ENCODE results near the gene SREBF2. TPM values are rescaled to one million over a fixed set of nuclear protein-coding genes. Genes with fewer than 3 reads are reported as not detected.
A peak's percentile ranks its signal among the peaks of the same experiment; 100 is the strongest.

SREBF2 gene
- total and polyA plus RNA-seq, 2 donors (not counting 1 experiment from before 2014, with no cell fraction given) = 116 to 287 TPM

DNA sequence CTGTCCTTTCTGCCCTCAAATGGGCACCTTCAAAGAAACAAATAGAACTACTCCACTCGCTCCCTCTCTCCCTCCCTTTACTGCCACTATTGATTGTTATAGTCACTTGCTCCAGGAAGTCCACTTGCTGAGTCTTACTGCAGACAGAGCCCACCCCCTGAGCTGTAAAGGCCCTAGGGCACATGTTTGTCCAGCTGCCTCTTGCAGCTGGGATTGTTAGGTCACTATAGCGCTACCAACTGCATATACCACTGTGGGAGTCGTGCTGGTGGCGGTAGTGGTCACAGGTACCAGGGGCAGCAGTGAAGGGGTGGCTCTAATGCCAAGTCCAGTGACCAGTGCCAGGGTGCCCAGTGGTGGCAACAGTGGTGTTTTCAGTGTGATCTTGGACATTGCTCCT lies 4.4 kb upstream of the SREBF2 start:
- ATAC-seq (ENCODE audit: low read depth) (no peak), DNase-seq (no peak)
- H3K9me3 Mint-ChIP-seq (ENCODE audit: insufficient read depth) = no peaks in the 10 kb centered on the region
- H3K4me3 Mint-ChIP-seq = no peak overlapping the region
- Histone ChIP-seq H3K9ac (ENCODE audit: low read length) (no peak overlapping the region), H2AFZ (ENCODE audit: insufficient read depth, low read depth, low read length, poor library complexity, severe bottlenecking) (no peak overlapping the region), H3K79me2 (ENCODE audit: control insufficient read depth, insufficient read depth, low read length) (peaks cover 27% of the 10 kb centered on the region), H3K4me1 (ENCODE audit: control insufficient read depth in 2 of 2, insufficient read depth in 2 of 2, low read length in 2 of 2) (peaks cover 12 to 19% of the 10 kb centered on the region in 2 donors), H3K27me3 (replicated peaks in 1 of 4; ENCODE audit: control extremely low read depth in 1 of 4, control insufficient read depth in 3 of 4, insufficient read depth in 4 of 4, low read length in 3 of 4) (no peaks in the 10 kb centered on the region), H3K9me3 (ENCODE audit: control extremely low read depth in 1 of 3, control insufficient read depth in 2 of 3, insufficient read depth in 1 of 3, low read length in 2 of 3) (no peaks in the 10 kb centered on the region), H3K4me2 (replicated peaks; ENCODE audit: low read depth, low read length, poor library complexity, severe bottlenecking) (no peak overlapping the region), H3K4me3 (ENCODE audit: control extremely low read depth in 1 of 5, extremely low read depth in 1 of 5, insufficient read depth in 1 of 5, low read depth in 2 of 5, low read length in 4 of 5) (no peak overlapping the region), H3K27ac (ENCODE audit: low read length in 2 of 2) (peak overlapping the region in 1 of 2 donors; percentile 100), H3K36me3 (replicated peaks in 1 of 2; ENCODE audit: control extremely low read depth in 1 of 2, control insufficient read depth in 1 of 2, extremely low read depth in 1 of 2, insufficient read depth in 2 of 2, low read length in 1 of 2) (peaks cover 0 to 14% of the 10 kb centered on the region in 2 experiments), H4K20me1 (ENCODE audit: control insufficient read depth, insufficient read depth, low read length, poor library complexity, severe bottlenecking) (no peaks in the 10 kb centered on the region)
- CTCF ChIA-PET = interaction anchor here (1.0 to 2.2 kb wide), 6 partner anchors 16 to 131 kb away, joined by 3 to 19 read pairs (median 3); no protein-coding TSS in a partner anchor
- WGBS (ENCODE audit: insufficient coverage) = 100% methylated on average over 4 of the region's 4 CpGs
- TF ChIP-seq CTCF (IDR thresholded peaks at IDR 0.05) = no peak
- no peak for TF ChIP-seq EZH2 (IDR thresholded peaks at IDR 0.05; ENCODE audit: borderline replicate concordance, insufficient read depth, low read depth, low read length, poor library complexity, severe bottlenecking)
- intact Hi-C loops (cut with micrococcal nuclease) = no loop called here
- POLR2A ChIA-PET = interaction anchor here (1.1 to 2.0 kb wide), 2 partner anchors 91 to 112 kb away, joined by 4 to 10 read pairs; no protein-coding TSS in a partner anchor
- peaks cover 31% of the 10 kb centered on the region for H3K4me1 Mint-ChIP-seq
- H3K27ac Mint-ChIP-seq = peak overlapping the region; percentile 60
- no peaks in the 10 kb centered on the region for H3K27me3 Mint-ChIP-seq

DNA sequence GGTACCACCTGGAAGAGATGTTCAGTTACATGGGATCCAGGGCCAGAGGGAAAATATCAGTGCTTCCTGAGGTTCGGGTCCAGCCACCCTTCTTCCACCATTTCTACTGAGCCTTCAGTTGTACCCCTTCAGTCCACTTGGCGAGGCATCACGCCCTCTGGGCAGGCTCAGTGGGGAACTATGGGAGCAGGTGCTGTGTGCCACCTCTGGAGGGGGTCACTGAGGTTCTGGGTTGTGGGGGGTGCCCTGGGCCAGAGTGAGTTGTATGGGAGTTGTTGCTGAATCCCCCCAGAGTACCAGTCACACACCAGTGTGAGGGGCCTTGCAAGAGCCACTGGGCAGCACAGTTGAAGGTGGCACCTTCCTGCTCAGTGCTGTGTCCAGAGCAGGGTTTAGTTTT lies 2.7 kb upstream of the SREBF2 start:
- ATAC-seq (ENCODE audit: low read depth) (no peak), DNase-seq (peak; percentile 55)
- Mint-ChIP-seq H3K9me3 (ENCODE audit: insufficient read depth) (no peaks in the 10 kb centered on the region), H3K27me3 (no peaks in the 10 kb centered on the region), H3K27ac (peak overlapping the region; percentile 85), H3K4me3 (no peak overlapping the region), H3K4me1 (peaks cover 41% of the 10 kb centered on the region)
- 100% methylated on average over 1 of the region's 3 CpGs for WGBS (ENCODE audit: insufficient coverage)
- POLR2A ChIA-PET = interaction anchor here (2.0 to 4.6 kb wide), 2 partner anchors 108 to 110 kb away, joined by 10 to 64 read pairs; no protein-coding TSS in a partner anchor
- Histone ChIP-seq H3K9me3 (ENCODE audit: control extremely low read depth in 1 of 3, control insufficient read depth in 2 of 3, insufficient read depth in 1 of 3, low read length in 2 of 3) (no peaks in the 10 kb centered on the region), H4K20me1 (ENCODE audit: control insufficient read depth, insufficient read depth, low read length, poor library complexity, severe bottlenecking) (peaks cover 4% of the 10 kb centered on the region), H3K79me2 (ENCODE audit: control insufficient read depth, insufficient read depth, low read length) (peaks cover 32% of the 10 kb centered on the region), H3K4me1 (ENCODE audit: control insufficient read depth in 2 of 2, insufficient read depth in 2 of 2, low read length in 2 of 2) (peaks cover 20 to 33% of the 10 kb centered on the region in 2 donors), H3K27ac (ENCODE audit: low read length in 2 of 2) (peak overlapping the region in 1 of 2 donors; percentile 100), H3K27me3 (replicated peaks in 1 of 4; ENCODE audit: control extremely low read depth in 1 of 4, control insufficient read depth in 3 of 4, insufficient read depth in 4 of 4, low read length in 3 of 4) (no peaks in the 10 kb centered on the region), H3K4me2 (replicated peaks; ENCODE audit: low read depth, low read length, poor library complexity, severe bottlenecking) (no peak overlapping the region), H3K9ac (ENCODE audit: low read length) (no peak overlapping the region), H3K4me3 (ENCODE audit: control extremely low read depth in 1 of 5, extremely low read depth in 1 of 5, insufficient read depth in 1 of 5, low read depth in 2 of 5, low read length in 4 of 5) (no peak overlapping the region), H3K36me3 (replicated peaks in 1 of 2; ENCODE audit: control extremely low read depth in 1 of 2, control insufficient read depth in 1 of 2, extremely low read depth in 1 of 2, insufficient read depth in 2 of 2, low read length in 1 of 2) (peaks cover 0 to 13% of the 10 kb centered on the region in 2 experiments), H2AFZ (ENCODE audit: insufficient read depth, low read depth, low read length, poor library complexity, severe bottlenecking) (no peak overlapping the region)
- CTCF ChIA-PET = interaction anchor here (2.2 to 4.8 kb wide), 2 partner anchors 111 to 132 kb away, joined by 19 to 27 read pairs; partner anchors contain the start of gene MEI1
- intact Hi-C loops (cut with micrococcal nuclease) = no loop called here
- TF ChIP-seq CTCF (IDR thresholded peaks at IDR 0.05) (no peak), EZH2 (IDR thresholded peaks at IDR 0.05; ENCODE audit: borderline replicate concordance, insufficient read depth, low read depth, low read length, poor library complexity, severe bottlenecking) (no peak)
